ENCODE data around the gene PRPH. TPM values are rescaled to one million over a fixed set of nuclear protein-coding genes. Genes with fewer than 3 reads are reported as not detected.

The PRPH gene
- total and polyA plus RNA-seq, 10 of the 15 experiments (the other 5 are each of a cell fraction or from before 2014, with no cell fraction given), result 0.09 to 0.45 (median 0.19) TPM; not detected in 3

DNA sequence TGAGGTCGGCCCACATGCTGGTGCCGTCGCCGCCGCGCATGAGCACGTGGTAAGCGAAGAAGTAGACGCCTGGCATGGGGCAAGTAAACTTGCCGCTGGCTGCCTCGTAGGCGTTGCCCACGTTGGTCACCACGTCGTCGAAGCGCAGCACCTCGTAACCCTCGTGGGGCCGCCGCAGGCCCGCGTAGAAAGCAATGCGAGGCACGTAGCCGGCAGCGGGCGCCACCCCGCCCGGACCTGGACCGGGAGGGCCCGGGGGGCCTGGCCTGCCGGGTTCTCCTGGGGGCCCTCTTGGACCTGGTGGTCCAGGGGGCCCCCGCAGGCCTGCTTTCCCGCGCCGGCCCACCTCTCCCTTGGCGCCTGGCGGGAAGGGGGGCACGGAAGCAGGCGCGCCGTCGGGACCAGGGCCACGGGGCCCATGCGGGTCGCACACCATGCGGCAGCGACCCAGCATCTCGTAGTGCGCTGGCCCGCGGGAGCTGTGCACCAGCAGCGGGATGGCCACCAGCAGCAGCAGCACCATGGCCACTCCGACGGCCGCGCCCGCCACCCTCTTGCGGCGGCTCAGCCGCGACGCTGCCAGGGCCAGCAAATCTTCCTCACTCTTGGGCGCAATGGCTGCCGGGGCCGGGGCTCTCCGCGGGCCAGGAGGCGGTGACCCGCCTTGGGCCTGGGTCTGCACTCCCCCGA, 41.2 kb downstream of the PRPH start (continued):
- TF ChIP-seq, protein P1, sequence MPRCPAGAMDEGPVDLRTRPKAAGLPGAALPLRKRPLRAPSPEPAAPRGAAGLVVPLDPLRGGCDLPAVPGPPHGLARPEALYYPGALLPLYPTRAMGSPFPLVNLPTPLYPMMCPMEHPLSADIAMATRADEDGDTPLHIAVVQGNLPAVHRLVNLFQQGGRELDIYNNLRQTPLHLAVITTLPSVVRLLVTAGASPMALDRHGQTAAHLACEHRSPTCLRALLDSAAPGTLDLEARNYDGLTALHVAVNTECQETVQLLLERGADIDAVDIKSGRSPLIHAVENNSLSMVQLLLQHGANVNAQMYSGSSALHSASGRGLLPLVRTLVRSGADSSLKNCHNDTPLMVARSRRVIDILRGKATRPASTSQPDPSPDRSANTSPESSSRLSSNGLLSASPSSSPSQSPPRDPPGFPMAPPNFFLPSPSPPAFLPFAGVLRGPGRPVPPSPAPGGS (IDR thresholded peaks at IDR 0.05; ENCODE audit: borderline replicate concordance, insufficient read depth, low read depth, low read length, poor library complexity, severe bottlenecking), result no peak
- TF ChIP-seq, protein P2, sequence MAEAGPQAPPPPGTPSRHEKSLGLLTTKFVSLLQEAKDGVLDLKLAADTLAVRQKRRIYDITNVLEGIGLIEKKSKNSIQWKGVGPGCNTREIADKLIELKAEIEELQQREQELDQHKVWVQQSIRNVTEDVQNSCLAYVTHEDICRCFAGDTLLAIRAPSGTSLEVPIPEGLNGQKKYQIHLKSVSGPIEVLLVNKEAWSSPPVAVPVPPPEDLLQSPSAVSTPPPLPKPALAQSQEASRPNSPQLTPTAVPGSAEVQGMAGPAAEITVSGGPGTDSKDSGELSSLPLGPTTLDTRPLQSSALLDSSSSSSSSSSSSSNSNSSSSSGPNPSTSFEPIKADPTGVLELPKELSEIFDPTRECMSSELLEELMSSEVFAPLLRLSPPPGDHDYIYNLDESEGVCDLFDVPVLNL (IDR thresholded peaks at IDR 0.05; ENCODE audit: low read depth, low read length), result no peak
- TF ChIP-seq, protein P3, sequence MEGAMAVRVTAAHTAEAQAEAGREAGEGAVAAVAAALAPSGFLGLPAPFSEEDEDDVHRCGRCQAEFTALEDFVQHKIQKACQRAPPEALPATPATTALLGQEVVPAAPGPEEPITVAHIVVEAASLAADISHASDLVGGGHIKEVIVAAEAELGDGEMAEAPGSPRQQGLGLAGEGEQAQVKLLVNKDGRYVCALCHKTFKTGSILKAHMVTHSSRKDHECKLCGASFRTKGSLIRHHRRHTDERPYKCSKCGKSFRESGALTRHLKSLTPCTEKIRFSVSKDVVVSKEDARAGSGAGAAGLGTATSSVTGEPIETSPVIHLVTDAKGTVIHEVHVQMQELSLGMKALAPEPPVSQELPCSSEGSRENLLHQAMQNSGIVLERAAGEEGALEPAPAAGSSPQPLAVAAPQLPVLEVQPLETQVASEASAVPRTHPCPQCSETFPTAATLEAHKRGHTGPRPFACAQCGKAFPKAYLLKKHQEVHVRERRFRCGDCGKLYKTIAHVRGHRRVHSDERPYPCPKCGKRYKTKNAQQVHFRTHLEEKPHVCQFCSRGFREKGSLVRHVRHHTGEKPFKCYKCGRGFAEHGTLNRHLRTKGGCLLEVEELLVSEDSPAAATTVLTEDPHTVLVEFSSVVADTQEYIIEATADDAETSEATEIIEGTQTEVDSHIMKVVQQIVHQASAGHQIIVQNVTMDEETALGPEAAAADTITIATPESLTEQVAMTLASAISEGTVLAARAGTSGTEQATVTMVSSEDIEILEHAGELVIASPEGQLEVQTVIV (IDR thresholded peaks at IDR 0.05; ENCODE audit: borderline replicate concordance, partially characterized antibody), result no peak
- TF ChIP-seq SRF (IDR thresholded peaks at IDR 0.05; ENCODE audit: low read depth in 2 of 2, low read length in 2 of 2) (no peak), TCF12 (IDR thresholded peaks at IDR 0.05; ENCODE audit: low read depth, low read length) (no peak), TBL1XR1 (IDR thresholded peaks at IDR 0.05; ENCODE audit: low read depth, low read length) (no peak), IKZF2 (IDR thresholded peaks at IDR 0.05) (no peak), POLR2A (IDR thresholded peaks at IDR 0.05; ENCODE audit: low read depth, low read length) (no peak), RUNX3 (IDR thresholded peaks at IDR 0.05; ENCODE audit: low read length) (no peak), SMAD5 (IDR thresholded peaks at IDR 0.05; ENCODE audit: low read depth) (no peak), CREM (IDR thresholded peaks at IDR 0.05; ENCODE audit: low read depth) (no peak)
- TF ChIP-seq, protein P4, sequence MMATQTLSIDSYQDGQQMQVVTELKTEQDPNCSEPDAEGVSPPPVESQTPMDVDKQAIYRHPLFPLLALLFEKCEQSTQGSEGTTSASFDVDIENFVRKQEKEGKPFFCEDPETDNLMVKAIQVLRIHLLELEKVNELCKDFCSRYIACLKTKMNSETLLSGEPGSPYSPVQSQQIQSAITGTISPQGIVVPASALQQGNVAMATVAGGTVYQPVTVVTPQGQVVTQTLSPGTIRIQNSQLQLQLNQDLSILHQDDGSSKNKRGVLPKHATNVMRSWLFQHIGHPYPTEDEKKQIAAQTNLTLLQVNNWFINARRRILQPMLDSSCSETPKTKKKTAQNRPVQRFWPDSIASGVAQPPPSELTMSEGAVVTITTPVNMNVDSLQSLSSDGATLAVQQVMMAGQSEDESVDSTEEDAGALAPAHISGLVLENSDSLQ (IDR thresholded peaks at IDR 0.05), result no peak
- TF ChIP-seq, protein P5, sequence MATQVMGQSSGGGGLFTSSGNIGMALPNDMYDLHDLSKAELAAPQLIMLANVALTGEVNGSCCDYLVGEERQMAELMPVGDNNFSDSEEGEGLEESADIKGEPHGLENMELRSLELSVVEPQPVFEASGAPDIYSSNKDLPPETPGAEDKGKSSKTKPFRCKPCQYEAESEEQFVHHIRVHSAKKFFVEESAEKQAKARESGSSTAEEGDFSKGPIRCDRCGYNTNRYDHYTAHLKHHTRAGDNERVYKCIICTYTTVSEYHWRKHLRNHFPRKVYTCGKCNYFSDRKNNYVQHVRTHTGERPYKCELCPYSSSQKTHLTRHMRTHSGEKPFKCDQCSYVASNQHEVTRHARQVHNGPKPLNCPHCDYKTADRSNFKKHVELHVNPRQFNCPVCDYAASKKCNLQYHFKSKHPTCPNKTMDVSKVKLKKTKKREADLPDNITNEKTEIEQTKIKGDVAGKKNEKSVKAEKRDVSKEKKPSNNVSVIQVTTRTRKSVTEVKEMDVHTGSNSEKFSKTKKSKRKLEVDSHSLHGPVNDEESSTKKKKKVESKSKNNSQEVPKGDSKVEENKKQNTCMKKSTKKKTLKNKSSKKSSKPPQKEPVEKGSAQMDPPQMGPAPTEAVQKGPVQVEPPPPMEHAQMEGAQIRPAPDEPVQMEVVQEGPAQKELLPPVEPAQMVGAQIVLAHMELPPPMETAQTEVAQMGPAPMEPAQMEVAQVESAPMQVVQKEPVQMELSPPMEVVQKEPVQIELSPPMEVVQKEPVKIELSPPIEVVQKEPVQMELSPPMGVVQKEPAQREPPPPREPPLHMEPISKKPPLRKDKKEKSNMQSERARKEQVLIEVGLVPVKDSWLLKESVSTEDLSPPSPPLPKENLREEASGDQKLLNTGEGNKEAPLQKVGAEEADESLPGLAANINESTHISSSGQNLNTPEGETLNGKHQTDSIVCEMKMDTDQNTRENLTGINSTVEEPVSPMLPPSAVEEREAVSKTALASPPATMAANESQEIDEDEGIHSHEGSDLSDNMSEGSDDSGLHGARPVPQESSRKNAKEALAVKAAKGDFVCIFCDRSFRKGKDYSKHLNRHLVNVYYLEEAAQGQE (IDR thresholded peaks at IDR 0.05; ENCODE audit: low read depth, low read length), result no peak
- TF ChIP-seq, protein P6, sequence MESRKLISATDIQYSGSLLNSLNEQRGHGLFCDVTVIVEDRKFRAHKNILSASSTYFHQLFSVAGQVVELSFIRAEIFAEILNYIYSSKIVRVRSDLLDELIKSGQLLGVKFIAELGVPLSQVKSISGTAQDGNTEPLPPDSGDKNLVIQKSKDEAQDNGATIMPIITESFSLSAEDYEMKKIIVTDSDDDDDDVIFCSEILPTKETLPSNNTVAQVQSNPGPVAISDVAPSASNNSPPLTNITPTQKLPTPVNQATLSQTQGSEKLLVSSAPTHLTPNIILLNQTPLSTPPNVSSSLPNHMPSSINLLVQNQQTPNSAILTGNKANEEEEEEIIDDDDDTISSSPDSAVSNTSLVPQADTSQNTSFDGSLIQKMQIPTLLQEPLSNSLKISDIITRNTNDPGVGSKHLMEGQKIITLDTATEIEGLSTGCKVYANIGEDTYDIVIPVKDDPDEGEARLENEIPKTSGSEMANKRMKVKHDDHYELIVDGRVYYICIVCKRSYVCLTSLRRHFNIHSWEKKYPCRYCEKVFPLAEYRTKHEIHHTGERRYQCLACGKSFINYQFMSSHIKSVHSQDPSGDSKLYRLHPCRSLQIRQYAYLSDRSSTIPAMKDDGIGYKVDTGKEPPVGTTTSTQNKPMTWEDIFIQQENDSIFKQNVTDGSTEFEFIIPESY (IDR thresholded peaks at IDR 0.05), result no peak
